ENCODE measurements around the gene RASA3. TPM values are rescaled to one million over a fixed set of nuclear protein-coding genes. Genes with fewer than 3 reads are reported as not detected.

RASA3 gene
- total RNA-seq, 1 experiment from 2014 or later: 9.1 TPM

- Histone ChIP-seq H2AFZ (ENCODE audit: low read length) (no peak overlapping the region), H3K27ac (ENCODE audit: low read length) (no peak overlapping the region), H3K79me2 (ENCODE audit: low read length) (no peaks in the 10 kb centered on the region), H4K20me1 (ENCODE audit: low read length) (no peaks in the 10 kb centered on the region), H3K9ac (ENCODE audit: low read length) (no peak overlapping the region), H3K4me1 (ENCODE audit: insufficient read depth, low read length) (no peaks in the 10 kb centered on the region), H3K36me3 (ENCODE audit: low read depth, low read length) (no peaks in the 10 kb centered on the region), H3K27me3 (ENCODE audit: low read length) (no peaks in the 10 kb centered on the region), H3K4me3 (ENCODE audit: low read length) (no peak overlapping the region), H3K9me2 (replicated peaks; ENCODE audit: low read length) (no peaks in the 10 kb centered on the region), H3K9me3 (ENCODE audit: low read length) (no peaks in the 10 kb centered on the region), H3K4me2 (ENCODE audit: low read length) (no peak overlapping the region), H3F3A (ENCODE audit: low read length, unreplicated experiment) (no peaks in the 10 kb centered on the region)
- TF ChIP-seq EZH2 (IDR thresholded peaks at IDR 0.05; ENCODE audit: low read length, unreplicated experiment): no peak
- no peak for TF ChIP-seq EZH2phosphoT487 (IDR thresholded peaks at IDR 0.05; ENCODE audit: borderline replicate concordance, low read length)
- TF ChIP-seq, protein P1, sequence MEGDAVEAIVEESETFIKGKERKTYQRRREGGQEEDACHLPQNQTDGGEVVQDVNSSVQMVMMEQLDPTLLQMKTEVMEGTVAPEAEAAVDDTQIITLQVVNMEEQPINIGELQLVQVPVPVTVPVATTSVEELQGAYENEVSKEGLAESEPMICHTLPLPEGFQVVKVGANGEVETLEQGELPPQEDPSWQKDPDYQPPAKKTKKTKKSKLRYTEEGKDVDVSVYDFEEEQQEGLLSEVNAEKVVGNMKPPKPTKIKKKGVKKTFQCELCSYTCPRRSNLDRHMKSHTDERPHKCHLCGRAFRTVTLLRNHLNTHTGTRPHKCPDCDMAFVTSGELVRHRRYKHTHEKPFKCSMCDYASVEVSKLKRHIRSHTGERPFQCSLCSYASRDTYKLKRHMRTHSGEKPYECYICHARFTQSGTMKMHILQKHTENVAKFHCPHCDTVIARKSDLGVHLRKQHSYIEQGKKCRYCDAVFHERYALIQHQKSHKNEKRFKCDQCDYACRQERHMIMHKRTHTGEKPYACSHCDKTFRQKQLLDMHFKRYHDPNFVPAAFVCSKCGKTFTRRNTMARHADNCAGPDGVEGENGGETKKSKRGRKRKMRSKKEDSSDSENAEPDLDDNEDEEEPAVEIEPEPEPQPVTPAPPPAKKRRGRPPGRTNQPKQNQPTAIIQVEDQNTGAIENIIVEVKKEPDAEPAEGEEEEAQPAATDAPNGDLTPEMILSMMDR (conservative IDR thresholded peaks at IDR 0.05; ENCODE audit: low read depth, low read length): no peak
- BruUV-seq (replicated peaks): no TSS peak
- ChIA-PET POLR2A (ENCODE audit: unreplicated experiment) (no interaction called here), CTCF (interaction anchor here (0.6 kb wide), 1 partner anchor 251 kb away, joined by 3 read pairs; no protein-coding TSS in a partner anchor)
- ATAC-seq: no peak
- intact Hi-C loops (cut with micrococcal nuclease): no loop called here
- DNase-seq: no peak
Measured at GRCh38 chr13:114173745-114174144, 41.3 kb upstream of the RASA3 start.

DNA sequence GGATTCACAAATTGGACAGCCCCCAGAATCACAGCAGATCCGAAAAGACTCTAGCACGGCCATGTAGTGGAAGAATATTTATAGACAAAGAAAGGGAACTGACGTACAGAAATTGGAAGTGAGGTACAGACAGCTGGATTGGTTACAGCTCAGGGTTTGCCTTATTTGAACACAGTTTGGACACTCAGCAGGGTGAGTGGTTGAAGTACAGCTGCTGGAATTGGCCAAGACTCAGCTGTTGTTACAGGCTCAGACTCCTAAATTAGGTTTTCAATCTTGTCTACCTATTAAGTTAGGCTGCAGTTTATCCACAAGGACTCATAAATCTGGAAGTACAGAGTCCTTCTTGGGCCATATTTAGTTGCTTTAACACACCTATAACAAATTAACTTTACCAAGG is 40.8 kb upstream of the RASA3 start:
- no peaks in the 10 kb centered on the region for H3K36me3 ChIP-seq (ENCODE audit: low read depth, low read length)
- no peak overlapping the region for H3K27ac ChIP-seq (ENCODE audit: low read length)
- H2AFZ ChIP-seq (ENCODE audit: low read length): no peak overlapping the region
- no peaks in the 10 kb centered on the region for H3K4me1 ChIP-seq (ENCODE audit: insufficient read depth, low read length)
- no peaks in the 10 kb centered on the region for H3K9me3 ChIP-seq (ENCODE audit: low read length)
- BruUV-seq (replicated peaks): no TSS peak
- no peaks in the 10 kb centered on the region for H3F3A ChIP-seq (ENCODE audit: low read length, unreplicated experiment)
- POLR2A ChIA-PET (ENCODE audit: unreplicated experiment): no interaction called here
- H3K4me2 ChIP-seq (ENCODE audit: low read length): no peak overlapping the region
- ATAC-seq (no peak), DNase-seq (no peak)
- TF ChIP-seq EZH2 (IDR thresholded peaks at IDR 0.05; ENCODE audit: low read length, unreplicated experiment) (no peak), EZH2phosphoT487 (IDR thresholded peaks at IDR 0.05; ENCODE audit: borderline replicate concordance, low read length) (no peak)
- TF ChIP-seq, protein P1 (conservative IDR thresholded peaks at IDR 0.05; ENCODE audit: low read depth, low read length): no peak
- no peaks in the 10 kb centered on the region for H3K79me2 ChIP-seq (ENCODE audit: low read length)
- H3K9ac ChIP-seq (ENCODE audit: low read length): no peak overlapping the region
- CTCF ChIA-PET: no interaction called here
- no peak overlapping the region for H3K4me3 ChIP-seq (ENCODE audit: low read length)
- intact Hi-C loops (cut with micrococcal nuclease): no loop called here
- H3K27me3 ChIP-seq (ENCODE audit: low read length): no peaks in the 10 kb centered on the region
- H4K20me1 ChIP-seq (ENCODE audit: low read length): no peaks in the 10 kb centered on the region
- H3K9me2 ChIP-seq (replicated peaks; ENCODE audit: low read length): no peaks in the 10 kb centered on the region

- H3K4me3 ChIP-seq (ENCODE audit: low read length): no peak overlapping the region
- TF ChIP-seq EZH2 (IDR thresholded peaks at IDR 0.05; ENCODE audit: low read length, unreplicated experiment) (no peak), EZH2phosphoT487 (IDR thresholded peaks at IDR 0.05; ENCODE audit: borderline replicate concordance, low read length) (no peak)
- TF ChIP-seq, protein P1 (conservative IDR thresholded peaks at IDR 0.05; ENCODE audit: low read depth, low read length): no peak
- no peak overlapping the region for H3K9ac ChIP-seq (ENCODE audit: low read length)
- no peaks in the 10 kb centered on the region for H4K20me1 ChIP-seq (ENCODE audit: low read length)
- H3K79me2 ChIP-seq (ENCODE audit: low read length): no peaks in the 10 kb centered on the region
- H3K9me3 ChIP-seq (ENCODE audit: low read length): no peaks in the 10 kb centered on the region
- ChIA-PET CTCF (no interaction called here), POLR2A (ENCODE audit: unreplicated experiment) (no interaction called here)
- H3K27ac ChIP-seq (ENCODE audit: low read length): no peak overlapping the region
- H2AFZ ChIP-seq (ENCODE audit: low read length): no peak overlapping the region
- no peak for DNase-seq
- BruUV-seq (replicated peaks): no TSS peak
- ATAC-seq: no peak
- no peak overlapping the region for H3K4me2 ChIP-seq (ENCODE audit: low read length)
- intact Hi-C loops (cut with micrococcal nuclease): no loop called here
- no peaks in the 10 kb centered on the region for H3K27me3 ChIP-seq (ENCODE audit: low read length)
- no peaks in the 10 kb centered on the region for H3F3A ChIP-seq (ENCODE audit: low read length, unreplicated experiment)
- H3K4me1 ChIP-seq (ENCODE audit: insufficient read depth, low read length): no peaks in the 10 kb centered on the region
- H3K36me3 ChIP-seq (ENCODE audit: low read depth, low read length): no peaks in the 10 kb centered on the region
- H3K9me2 ChIP-seq (replicated peaks; ENCODE audit: low read length): no peaks in the 10 kb centered on the region
Measured at GRCh38 chr13:114167885-114168284, 35.5 kb upstream of the RASA3 start.
